NCI-H2081 treated with DMSO at 0.1 percent for 48 hours (cell line): ENCODE measurements around the gene HEATR5A.
A peak's percentile ranks its signal among the peaks of the same experiment; 100 is the strongest.
"Not testable (repeated sequence)": the region's sequence is repeated elsewhere in the genome, so short reads cannot be mapped to it uniquely, and the experiment has no call there.

Experiments used
- DNase-seq: peaks from one replicate; lab custom pipeline; 2025; lab: John Stamatoyannopoulos, UW

HEATR5A gene

DNA sequence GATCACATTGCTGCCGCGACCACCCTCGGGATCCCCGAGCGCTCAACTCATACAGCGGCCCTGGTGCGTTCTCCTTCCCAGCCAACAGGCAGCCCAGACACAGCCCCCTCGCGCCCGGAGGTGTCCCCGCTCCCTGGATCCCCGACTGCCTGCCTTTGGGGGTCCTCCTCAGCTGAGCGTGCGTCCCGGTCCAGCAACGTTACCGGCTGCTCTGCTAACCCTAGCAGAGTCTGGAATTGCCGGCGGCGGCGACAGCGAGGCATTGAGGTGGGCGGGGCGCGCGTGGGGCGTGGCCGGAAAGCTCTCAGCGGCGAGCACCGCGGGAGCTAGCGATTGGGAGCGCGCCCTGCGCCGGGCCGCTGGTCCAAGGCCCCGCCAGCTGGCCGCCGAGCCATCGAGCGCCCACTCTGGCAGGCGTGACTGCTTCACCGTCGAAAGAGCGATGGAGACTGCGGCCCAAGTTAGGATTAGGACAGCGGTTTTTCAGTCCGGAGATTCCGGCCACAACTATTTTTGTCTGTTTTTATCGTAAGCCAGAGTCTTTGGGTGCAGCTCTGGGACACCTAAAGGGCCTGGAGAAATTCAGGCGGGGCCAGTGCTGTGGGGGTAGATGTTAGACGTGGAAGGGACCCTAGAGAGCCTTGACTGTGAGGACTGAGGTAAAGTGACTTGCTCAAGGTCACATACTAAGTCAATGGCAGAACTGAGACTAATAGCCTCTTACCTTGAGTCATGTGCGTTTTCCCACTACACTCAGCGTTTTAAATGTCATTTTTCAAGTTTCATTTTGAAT is at the start of gene HEATR5A:
HEATR5A (minus strand) TSS at position 232 of the 793 bp plus-strand sequence. CDS start 17,575 bp downstream, outside the sequence.
- peak; percentile 61 for DNase-seq

DNA sequence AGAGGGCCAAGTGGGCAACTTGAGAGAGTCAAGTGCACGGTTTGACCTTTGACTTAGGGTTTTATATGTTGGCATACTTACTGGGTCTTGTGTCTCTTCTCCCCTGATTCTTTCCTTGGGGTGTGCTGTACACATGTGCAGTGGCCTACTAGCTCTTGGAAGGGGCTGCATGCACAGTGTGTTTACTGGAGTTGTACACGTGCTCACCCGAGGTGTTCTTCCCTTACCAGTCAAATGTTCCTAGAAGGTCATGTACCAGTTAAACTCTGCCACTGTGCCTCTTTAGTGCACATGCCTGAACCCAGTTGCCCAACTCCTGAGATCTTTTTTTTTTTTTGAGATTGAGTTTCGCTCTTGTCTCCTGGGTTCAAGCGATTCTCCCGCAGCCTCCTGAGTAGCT is 46.2 kb upstream of the HEATR5A start:
- DNase-seq = no peak

DNA sequence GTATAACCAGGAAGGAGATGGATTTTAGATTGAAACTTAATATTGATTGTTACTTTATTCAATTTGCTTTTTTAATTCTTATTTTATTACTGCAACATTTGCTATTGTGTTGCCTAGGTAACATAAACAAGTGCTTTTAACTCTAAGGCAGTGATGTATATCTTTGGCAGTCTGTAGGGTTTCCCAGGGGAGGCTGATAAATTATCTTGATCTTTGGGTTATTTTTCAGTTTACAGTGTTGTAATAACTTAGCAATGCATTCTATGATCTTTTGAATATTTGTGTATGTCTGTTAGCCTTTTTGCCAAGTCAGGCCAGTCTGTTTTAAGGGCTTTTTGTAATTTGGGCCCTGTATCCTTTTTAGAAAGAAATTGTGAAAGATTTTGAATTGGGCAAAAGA is 44.8 kb upstream of the HEATR5A start:
- no peak for DNase-seq

DNA sequence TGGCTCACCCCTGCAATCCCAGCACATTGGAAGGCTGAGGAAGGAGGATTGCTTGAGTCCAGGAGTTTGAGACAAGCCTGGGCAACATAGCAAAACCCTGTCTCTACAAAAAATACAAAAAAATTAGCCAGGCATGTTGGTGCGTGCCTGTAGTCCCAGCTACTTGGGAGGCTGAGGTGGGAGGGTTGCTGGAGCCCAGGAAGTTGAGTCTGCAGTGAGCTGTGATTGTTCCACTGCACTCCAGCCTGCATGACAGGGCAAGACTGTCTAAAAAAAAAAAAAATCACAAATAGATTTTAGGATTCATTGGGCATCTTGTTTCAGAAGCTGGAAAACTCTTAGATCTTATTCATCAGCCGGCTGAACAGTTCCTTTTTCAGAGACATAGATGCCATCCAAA is 42.1 kb upstream of the HEATR5A start:
- not testable (repeated sequence) for DNase-seq

DNA sequence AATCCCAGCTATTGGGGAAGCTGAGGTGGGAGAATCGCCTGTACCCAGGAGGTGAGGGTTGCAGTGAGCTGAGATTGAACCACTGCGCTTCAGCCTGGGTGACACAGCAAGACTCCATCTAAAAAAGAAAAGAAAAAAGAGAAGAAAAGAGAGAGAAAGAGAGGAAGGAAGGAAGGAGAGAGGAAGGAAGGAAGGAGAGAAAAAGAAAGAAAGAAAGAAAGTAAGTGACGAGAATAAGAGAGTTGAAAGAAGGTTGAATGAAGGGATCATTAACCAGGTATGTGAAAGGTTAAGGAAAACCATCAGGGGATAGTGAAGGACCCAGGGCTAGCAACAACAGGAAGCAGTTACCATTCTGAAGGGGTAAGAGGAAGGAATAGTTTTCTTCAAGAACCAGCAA is 41.2 kb upstream of the HEATR5A start:
- DNase-seq = no peak

DNA sequence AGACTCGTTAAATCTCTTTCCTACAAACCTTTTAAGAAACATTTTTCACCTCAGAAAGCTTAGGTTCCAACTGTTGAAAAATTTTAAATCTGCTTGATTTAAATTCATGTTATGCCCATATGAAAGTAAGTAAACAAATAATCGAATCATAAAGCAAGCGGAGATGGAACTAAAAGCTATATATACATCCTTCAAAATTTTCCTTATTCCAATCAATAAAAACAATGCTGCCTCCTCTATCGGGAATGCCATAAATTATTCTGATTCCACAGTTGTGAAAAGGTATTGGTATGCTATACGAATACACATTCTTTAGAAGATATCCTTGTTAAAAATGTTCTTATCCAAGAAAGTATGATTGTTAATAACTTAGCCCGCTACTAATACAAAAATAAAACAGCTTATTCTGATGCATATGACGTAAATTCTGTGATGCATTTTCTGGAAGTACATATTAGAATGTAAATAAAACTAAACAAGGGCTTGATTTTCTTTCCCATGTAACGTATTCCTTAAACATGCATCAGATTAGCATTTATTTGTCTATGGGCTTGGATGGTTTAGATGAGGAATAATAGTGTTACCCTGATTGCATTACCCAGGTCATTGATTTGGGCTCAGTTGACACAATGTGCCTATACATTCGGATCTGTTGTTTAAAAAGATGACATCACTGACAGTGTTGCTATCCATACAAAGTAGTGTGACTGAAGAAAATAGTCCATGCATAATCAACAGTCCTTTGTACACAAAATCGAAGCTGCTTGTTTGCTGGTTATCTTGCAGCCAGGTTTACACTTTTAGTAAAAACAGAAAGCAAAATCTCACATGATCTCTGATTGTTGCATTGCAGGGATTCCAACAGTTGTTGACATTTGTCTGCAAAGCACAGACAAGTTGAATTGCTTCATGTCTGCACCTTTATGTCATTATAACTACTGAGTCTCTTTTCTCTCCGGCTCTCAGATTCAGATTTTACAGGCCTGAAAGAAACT is 37.6 kb upstream of the HEATR5A start:
- no peak for DNase-seq

DNA sequence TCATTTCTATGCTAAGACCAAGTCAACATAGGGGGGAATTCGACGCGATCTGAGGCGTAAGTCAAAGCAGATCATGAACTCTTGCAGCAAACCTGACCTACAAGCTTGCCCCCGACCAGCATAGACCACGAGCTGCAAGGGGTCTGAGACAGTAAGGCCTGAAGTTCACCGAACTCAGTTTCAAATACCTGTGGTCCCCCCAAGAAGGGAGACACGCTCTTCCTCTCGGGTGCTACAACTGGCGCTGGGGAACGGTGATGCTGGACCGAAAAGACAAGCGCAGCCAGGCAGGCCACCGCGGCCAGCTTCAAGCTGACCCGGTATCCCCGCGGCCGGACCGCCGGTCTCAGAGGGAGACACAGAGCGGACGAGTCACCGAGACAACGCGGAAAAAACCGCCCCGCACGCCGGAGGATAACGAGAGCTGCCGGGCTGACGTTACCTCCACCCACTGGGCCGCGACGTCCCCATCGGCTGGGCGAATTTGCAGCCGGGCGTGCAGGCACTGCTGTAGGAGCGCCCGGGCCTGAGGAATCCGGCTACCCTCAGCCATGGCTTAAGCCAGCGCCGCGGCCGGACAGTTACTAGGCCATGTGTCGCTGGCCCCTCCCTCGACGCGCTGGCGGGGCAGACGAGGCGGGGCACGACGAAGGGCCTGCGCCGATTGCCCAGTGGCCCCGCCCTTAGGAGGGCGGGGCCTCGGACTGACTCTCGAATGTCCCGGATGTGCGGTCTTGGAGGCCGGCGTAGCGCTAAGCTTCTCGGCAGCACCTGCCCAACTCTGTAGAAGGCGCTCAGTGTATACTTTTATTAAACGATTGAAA is 36.7 kb upstream of the HEATR5A start, which contains the start of gene DTD2:
DTD2 (minus strand) TSS at position 666 of the 824 bp plus-strand sequence; CDS start at position 553, 113 bp downstream.
- DNase-seq = peak; percentile 78

DNA sequence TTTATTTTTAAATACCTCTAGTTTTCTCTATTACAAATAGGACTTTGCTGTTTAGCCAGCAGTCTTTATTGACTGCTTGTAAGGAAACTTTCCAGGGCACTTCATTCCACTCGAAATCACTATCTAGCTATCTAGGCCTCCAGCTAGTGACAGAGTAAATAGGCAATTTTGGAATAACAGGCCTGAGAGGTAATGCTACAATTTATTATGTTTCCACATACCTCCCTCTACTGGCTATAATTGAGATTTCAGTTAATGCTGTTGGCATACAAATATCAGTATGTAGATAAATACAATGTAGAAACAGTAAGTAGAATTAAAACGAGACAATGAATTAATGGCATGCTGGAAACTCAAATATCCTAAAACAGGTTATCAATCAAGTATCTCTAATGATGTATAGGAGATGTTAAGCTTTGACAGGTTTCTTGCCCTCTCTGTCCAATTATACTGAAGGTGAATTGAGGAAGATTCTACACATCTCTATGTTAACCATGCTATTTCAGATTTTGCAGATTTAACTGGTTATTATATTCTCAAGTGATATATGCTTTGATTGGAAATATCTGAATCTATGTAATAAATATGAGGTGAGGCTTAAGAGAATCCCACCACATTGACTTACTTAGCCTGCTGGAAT is 29.7 kb upstream of the HEATR5A start:
- DNase-seq = peak; percentile 11

DNA sequence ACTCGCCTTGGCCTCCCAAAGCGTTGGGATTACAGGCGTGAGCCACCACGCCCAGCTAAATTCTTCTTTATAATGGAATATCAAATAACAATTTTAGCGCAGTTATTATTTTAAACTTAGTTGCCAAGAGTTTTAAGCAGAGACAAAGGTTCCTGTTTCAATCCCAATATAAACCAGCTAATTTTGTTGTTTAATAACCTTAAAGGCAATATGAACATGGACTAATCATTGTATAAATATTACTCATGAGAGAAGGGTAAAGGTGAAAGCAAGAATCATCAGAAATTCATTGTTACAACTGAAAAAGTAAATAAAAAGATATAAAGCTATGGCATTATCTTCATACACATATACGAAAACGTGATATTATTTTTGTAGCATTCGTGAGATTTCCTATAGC is 28.8 kb upstream of the HEATR5A start:
- DNase-seq = no peak

DNA sequence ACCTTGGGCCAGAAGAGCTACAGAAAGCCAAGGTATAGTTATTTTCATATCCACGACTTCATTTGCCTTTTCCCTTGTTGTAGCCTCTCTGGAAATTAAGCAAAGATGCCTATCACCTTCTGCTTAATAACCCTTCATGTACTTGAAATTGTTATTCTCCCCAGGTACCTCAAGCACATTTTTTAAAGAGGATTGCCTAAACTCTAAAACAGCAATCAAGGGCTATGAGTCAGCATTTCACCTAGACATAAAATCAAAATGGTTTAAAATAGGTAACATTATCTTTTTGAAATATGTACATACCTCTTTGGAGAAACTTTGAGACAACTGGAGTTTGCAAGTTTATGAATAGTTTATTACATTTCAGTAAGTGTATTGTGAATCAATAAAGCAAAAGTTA is 25.4 kb upstream of the HEATR5A start:
- no peak for DNase-seq

DNA sequence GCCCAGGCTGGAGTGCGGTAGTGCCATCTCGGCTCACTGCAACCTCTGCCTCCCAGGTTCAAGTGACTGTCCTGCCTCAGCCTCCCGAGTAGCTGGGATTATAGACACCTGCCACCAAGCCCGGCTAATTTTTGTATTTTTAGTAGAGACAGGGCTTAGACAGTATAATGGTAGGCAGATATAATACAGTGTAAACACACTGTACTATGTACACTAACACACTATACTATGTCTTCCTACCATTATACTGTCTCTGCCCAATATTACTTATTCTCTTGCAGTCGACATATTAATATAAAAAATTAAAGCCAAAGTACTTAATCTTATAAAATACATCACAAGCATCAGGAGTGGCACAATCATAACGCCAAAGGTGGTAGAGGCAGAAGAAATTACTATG is 21.9 kb upstream of the HEATR5A start:
- DNase-seq = no peak

DNA sequence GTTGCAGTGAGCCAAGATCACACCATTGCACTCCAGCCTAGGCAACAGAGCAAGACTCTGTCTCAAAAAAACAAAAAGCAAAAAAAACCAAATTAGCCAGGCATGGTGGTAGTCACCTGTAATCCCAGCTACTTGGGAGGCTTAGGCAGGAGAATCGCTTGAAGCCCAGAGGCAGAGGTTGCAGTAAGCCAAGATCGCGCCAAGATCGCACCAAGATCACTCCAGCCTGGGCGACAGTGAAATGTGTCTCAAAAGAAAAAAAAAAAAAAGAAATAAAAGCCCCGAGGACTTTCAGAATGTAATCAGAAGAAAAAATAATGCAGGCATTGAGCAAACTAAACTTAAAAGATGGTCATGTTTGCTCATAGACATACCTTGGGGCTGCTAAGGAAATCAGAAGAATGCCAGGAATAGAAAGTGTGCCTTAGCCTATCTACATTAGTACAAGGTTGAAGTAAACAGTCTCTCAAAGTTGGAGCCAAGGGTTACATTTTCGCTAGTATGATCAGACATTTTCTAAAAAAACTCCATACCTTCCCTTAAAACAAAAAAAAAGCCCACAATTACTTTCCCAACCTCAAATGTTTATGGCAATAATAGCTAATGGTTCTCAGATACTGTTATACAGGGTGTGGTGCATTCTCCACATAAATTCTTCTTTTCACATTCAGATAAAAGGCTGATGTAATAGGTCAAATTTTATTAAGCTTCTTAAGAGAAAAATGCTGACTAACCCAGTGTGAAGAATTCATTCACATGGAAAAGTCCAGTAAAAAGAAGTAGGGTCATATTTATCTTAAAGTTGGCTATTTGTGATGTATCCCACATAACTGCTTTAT is 21.1 kb upstream of the HEATR5A start:
- DNase-seq = no peak

DNA sequence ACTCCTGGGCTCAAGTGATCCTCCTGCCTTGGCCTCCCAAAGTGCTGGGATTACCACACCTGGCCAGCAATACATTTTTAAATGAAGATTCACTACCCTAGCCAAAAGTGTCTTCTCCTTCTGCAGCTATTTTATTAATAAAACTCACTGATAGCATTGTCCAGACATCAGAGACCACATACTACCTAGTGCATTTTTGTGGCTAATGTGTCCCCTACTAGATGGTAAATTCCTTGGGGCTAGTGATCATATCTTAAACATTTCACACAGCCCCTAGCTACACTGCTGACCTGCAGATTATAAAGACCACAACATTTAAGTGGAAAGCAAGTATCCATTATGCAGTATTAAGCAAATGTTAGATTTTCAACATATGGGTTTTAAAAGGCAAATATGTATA is 19.9 kb upstream of the HEATR5A start:
- no peak for DNase-seq

DNA sequence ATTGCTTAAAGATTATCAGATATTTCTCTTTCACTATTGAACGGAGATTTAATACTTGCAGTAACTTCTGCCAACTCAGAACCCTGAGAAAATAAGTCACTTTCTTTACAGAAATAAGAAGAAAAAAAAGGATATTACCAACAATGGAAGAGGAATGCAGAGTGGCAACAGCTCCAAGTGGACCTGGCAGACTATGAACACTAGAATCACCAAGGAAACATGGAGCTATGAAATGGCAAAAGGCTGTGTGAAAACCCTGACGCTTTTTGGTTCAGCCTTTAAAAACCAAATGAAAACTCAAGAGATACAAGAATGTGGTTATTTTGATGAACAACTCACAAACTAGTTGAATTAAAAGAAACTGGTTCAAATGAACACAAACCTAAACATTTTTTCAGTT is 19.2 kb upstream of the HEATR5A start:
- no peak for DNase-seq

DNA sequence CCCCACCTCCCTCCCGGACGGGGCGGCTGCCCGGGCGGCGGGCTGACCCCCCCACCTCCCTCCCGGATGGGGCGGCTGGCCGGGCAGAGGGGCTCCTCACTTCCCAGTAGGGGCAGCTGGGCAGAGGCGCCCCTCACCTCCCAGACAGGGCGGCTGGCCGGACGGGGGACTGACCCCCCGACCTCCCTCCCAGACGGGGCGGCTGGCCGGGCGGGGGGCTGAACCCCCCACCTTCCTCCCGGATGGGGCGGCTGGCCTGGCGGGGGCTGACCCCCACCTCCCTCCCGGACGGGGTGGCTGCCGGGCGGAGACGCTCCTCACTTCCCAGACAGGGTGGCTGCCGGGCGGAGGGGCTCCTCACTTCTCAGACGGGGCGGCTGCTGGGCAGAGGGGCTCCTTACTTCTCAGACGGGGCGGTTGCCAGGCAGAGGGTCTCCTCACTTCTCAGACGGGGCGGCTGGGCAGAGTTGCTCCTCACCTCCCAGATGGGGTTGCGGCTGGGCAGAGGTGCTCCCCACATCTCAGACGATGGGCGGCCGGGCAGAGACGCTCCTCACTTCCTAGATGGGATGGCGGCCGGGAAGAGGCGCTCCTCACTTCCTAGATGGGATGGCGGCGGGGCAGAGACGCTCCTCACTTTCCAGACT is 16.8 kb upstream of the HEATR5A start:
- DNase-seq = not testable (repeated sequence)

DNA sequence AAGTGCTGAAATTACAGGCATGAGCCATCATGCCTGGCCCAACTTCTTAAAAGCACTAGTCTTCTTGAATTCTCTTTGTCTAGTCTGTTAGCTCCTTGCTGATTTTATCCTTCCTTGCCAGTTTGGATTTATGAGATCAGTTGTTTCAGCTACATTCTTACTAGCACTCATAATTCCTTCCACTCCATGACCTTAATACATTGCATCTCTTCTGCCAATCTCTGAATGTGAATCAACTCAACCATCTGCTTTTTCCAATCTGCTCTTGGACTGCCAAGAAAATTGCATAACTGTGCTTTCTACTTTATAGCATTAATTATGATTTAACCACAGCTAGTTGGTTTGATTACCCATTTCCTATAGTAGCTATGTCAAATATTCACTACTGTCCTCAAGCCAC is 14.9 kb upstream of the HEATR5A start:
- DNase-seq = no peak

DNA sequence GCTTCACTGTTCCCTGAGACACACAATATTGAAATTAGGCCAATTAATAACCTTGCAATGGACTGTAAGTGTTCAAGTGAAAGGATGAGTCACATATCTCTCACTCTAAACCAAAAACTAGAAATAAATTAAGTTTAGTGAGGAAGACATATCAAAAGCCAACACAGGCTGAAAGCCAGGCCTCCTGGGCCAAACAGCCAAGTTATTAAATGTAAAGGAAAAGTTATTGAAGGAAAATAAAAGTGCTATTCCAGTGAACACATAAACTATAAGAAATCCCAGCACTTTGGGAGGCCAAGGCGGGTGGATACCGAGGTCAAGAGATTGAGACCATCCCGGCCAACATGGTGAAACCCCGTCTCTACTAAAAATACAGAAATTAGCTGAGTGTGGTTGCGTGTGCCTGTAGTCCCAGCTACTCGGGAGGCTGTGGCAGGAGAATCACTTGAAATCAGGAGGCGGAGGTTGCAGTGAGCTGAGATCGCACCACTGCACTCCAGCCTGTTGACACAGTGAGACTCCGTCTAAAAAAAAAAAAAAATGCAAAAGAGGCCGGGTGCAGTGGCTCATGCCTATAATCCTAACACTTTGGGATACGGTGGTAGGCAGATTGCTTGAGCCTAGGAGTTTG is 10.4 kb upstream of the HEATR5A start:
- DNase-seq = no peak

DNA sequence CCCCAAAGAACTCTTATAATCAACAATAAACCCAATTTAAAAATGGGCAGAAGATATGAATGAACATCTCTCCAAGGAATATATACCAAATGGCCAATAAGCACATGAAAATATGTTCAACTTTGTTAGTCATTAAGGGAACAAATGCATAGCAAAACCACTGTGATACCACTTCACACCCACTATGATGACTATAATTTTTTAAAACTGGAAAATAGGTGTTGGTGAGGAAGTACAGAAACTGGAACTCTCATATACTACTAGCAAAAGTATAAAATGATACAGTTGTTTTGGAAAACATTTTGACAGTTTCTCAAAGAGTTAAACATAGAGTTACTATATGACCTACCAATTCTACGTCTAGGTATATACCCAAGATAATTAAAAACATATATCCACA is 9.4 kb upstream of the HEATR5A start:
- DNase-seq = no peak

DNA sequence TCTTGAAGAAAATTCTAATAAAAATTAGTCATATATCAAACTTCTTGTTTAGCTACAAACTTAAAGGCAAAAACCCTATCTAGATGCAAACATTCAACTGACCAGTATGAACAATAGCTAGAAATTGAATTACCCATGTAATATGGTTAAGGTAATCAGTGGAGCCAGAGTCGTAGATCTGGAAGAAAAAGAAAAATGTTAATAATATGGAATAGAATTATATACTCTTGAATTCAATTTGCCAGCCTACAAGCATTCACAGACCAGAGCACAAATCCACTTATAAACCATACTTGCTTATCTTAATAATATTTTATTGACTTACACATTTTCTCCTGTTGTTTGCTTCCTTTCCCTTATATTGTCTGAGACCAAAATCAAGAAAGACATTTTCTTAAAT is 7.7 kb upstream of the HEATR5A start:
- no peak for DNase-seq

DNA sequence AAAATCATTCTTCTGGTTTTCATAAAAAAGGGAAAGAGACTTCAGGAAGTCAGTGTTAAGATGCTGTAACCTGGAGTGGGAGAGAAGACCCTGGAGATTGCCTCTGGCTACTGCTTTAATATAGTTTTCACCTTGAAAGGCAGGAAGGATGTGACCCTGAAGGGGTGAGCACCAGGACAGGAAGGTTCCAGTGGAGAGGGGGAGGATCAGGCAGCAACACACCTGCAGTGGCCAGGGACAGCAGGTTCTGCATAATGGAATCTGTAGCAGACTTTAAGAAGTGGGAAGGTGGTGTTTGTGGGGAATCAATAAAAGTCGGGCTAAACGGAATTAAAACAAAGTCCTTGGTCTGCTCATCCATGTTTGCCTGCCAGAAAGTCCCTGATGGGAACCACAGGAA is 6.3 kb upstream of the HEATR5A start:
- no peak for DNase-seq
